Aorta (tissue), 5 donors: ENCODE measurements around the gene HDAC1. TPM values are rescaled to one million over a fixed set of nuclear protein-coding genes. Genes with fewer than 3 reads are reported as not detected.
A peak's percentile ranks its signal among the peaks of the same experiment; 100 is the strongest.
"Not testable (repeated sequence)": the region's sequence is repeated elsewhere in the genome, so short reads cannot be mapped to it uniquely, and the experiment has no call there.

Source experiments
- ATAC-seq: fragments of 200-7000 bp; cut with Tn5 transposase; one replicate; pipeline ENCODE4 v1.9.1; 2022; ENCODE audit warnings: moderate library complexity; ENCODE audit not compliant: low FRiP score
- DNase-seq, 2 donors: peaks; one replicate each; pipeline ENCODE4 v3.0.0-alpha.2; 2020
- H3K27ac ChIP-seq, 2 donors: one replicate each; pipeline ENCODE4 v1.5.1; 2013; ENCODE audit warnings: low read length in 2 of 2, mild to moderate bottlenecking in 2 of 2, moderate library complexity in 2 of 2, control low read depth in 1 of 2, inconsistent platforms in 1 of 2, low read depth in 1 of 2
- H3K27me3 ChIP-seq, 2 donors: one replicate each; pipeline ENCODE4 v1.6.1; 2013; ENCODE audit warnings: control low read depth in 1 of 2, low read length in 1 of 2, mild to moderate bottlenecking in 1 of 2, moderate library complexity in 1 of 2; ENCODE audit not compliant: insufficient read depth in 2 of 2, control insufficient read depth in 1 of 2
- H3K36me3 ChIP-seq, 2 donors: one replicate each; pipeline ENCODE4 v1.6.1; 2013; ENCODE audit warnings: control low read depth in 1 of 2, low read length in 1 of 2, mild to moderate bottlenecking in 1 of 2; ENCODE audit not compliant: insufficient read depth in 2 of 2, control insufficient read depth in 1 of 2
- H3K4me1 ChIP-seq, 2 donors: one replicate each; pipeline ENCODE4 v1.6.1; 2013; ENCODE audit warnings: low read length in 2 of 2, control low read depth in 1 of 2, mild to moderate bottlenecking in 1 of 2, moderate library complexity in 1 of 2; ENCODE audit not compliant: insufficient read depth in 2 of 2, control insufficient read depth in 1 of 2
- H3K4me3 ChIP-seq, 2 donors: one replicate each; pipeline ENCODE4 v1.5.1; 2013; ENCODE audit warnings: low read length in 2 of 2, control low read depth in 1 of 2, mild to moderate bottlenecking in 1 of 2
- H3K9me3 ChIP-seq: one replicate; pipeline ENCODE4 v1.6.1; 2013; ENCODE audit warnings: mild to moderate bottlenecking, low read length; ENCODE audit not compliant: control insufficient read depth
- WGBS, 2 donors: extraction: QIAGEN DNeasy Blood & Tissue Kit; methylation state at CpG; one replicate each; pipeline ENCODE4 v1.1.7; 2013; 5-methylcytosine and 5-hydroxymethylcytosine counted together
- intact Hi-C, 2 donors: fragments of 100-400 bp; cut with DNase I; formaldehyde crosslinking; loops; one replicate each; pipeline versions ENCODE4 v1.14.2 to v1.15.0; 2022
- polyA plus RNA-seq, 2 donors: library from polyadenylated mRNA; stranded (reverse); fragments of 200-250 nt; gene quantifications; one replicate each; pipeline ENCODE4 v1.2.3, GENCODE V29; 2013
- total RNA-seq, 2 donors: library from RNA; stranded (reverse); fragmentation: NEBNext Ultra II Directional; extraction: Animal tissue kit (Norgen Biotek cat#: 25700); gene quantifications; one replicate each; pipeline ENCODE4 v1.2.1, GENCODE V29; 2021
- donor health status: healthy with polysubstance abuse.
- donor health status: Bipolar disorder and iron deficiency.
- donor health status: DM: no; HTN: no; CAD: no.
- donor health status: DM: no; HTN: no; CAD: no.
- donor health status: DM: yes; HTN: yes; CAD: no.

The HDAC1 gene
- total and polyA plus RNA-seq, 4 donors = 37.2 to 65.5 (median 51.7) TPM

DNA sequence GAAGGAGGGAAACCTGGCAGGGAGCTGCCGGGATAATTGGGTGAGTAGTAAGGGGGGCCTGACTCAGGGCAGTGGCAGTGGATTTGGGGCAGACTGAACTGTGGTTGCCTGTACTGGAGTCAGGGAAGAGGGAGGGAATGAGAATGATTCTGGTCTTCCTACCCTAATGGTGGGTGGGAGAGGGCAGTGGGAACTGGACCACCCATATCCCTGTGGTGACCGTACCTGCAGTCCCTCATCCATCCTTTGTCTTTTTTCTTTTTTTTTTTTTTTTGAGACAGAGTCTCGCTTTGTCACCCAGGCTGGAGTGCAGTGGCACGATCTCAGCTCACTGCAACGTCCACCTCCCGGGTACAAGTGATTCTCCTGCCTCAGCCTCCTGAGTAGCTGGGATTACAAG is 63.9 kb downstream of the HDAC1 start:
- H3K4me1 ChIP-seq, H3K4me3 ChIP-seq, ATAC-seq, H3K27ac ChIP-seq, H3K9me3 ChIP-seq, DNase-seq, H3K36me3 ChIP-seq, H3K27me3 ChIP-seq, intact Hi-C loops: not testable (repeated sequence)
- WGBS, 2 donors = 90 to 94% methylated on average over 6 of the region's 6 CpGs

- ATAC-seq = no peak
- Histone ChIP-seq H3K36me3 (no peaks in the 10 kb centered on the region), H3K4me1 (no peaks in the 10 kb centered on the region), H3K27ac (no peak overlapping the region), H3K27me3 (no peaks in the 10 kb centered on the region), H3K4me3 (no peak overlapping the region), H3K9me3 (no peaks in the 10 kb centered on the region)
- 93 to 96% methylated on average over 1 of the region's 1 CpG for WGBS, 2 donors
- intact Hi-C loops = no loop called here
- DNase-seq = no peak
These were observed 64.6 kb downstream of the HDAC1 start for GRCh38 chr1:32356478-32356877.

DNA sequence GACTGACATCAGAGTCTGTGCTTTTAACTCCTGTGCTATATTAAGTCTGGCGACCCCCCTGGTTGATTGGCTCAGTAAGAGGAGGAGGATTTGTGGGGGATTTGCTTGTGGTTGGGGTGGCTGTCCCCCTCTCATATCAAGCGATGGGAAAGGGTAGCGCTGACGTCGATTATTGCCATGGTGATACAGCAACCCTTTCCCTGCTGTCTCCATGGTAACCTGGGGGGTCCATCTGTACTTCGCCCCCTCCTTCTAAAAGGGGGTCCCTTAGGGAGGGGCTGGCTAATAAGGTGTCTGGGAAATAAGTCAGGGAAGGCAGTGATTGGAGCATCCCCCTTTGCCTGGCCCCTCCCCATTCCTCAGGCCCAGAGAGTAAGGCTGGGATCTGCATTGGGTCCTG is 65.7 kb downstream of the HDAC1 start:
- 63 to 65% methylated on average over 6 of the region's 6 CpGs for WGBS, 2 donors
- no peak for DNase-seq
- no peaks in the 10 kb centered on the region for H3K36me3 ChIP-seq
- no peaks in the 10 kb centered on the region for H3K4me1 ChIP-seq
- ATAC-seq = no peak
- intact Hi-C loops = no loop called here
- no peaks in the 10 kb centered on the region for H3K9me3 ChIP-seq
- H3K27ac ChIP-seq = no peak overlapping the region
- H3K4me3 ChIP-seq = no peak overlapping the region
- no peaks in the 10 kb centered on the region for H3K27me3 ChIP-seq

DNA sequence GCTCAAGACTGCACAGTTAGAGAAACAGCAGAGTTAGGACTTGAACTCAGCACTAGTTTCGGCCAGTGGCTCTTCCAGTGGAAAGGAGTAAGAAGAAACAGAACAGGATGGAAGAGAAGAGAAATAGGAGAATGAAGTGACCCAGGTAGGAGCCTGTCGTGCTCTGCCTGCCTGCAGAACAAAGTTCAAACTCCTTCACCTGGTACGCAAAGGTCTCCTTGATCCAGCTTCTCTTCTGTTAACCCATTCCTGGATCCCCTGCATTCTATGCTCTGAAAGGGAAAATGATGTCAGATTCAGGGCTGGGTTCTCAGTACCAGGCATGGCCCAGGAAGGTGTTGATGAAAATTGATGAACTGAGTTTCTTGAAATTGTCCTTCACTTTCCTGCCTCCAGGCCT is 66.6 kb downstream of the HDAC1 start:
- H3K4me3 ChIP-seq = no peak overlapping the region
- no peak for DNase-seq
- ATAC-seq = no peak
- H3K4me1 ChIP-seq = no peaks in the 10 kb centered on the region
- no peaks in the 10 kb centered on the region for H3K36me3 ChIP-seq
- intact Hi-C loops = no loop called here
- no peaks in the 10 kb centered on the region for H3K27me3 ChIP-seq
- H3K9me3 ChIP-seq = no peaks in the 10 kb centered on the region
- WGBS, 2 donors = 84 to 85% methylated on average over 3 of the region's 3 CpGs
- no peak overlapping the region for H3K27ac ChIP-seq

GRCh38 chr1:32361308-32361673 is 69.4 kb downstream of the HDAC1 start:
- Histone ChIP-seq H3K36me3 (peaks cover 0 to 3% of the 10 kb centered on the region in 2 donors), H3K27ac (no peak overlapping the region), H3K27me3 (no peaks in the 10 kb centered on the region), H3K4me3 (no peak overlapping the region), H3K4me1 (no peaks in the 10 kb centered on the region), H3K9me3 (no peaks in the 10 kb centered on the region)
- intact Hi-C loops = no loop called here
- 57 to 60% methylated on average over 34 to 35 of the region's 35 CpGs for WGBS, 2 donors
- DNase-seq = no peak
- ATAC-seq = no peak

DNA sequence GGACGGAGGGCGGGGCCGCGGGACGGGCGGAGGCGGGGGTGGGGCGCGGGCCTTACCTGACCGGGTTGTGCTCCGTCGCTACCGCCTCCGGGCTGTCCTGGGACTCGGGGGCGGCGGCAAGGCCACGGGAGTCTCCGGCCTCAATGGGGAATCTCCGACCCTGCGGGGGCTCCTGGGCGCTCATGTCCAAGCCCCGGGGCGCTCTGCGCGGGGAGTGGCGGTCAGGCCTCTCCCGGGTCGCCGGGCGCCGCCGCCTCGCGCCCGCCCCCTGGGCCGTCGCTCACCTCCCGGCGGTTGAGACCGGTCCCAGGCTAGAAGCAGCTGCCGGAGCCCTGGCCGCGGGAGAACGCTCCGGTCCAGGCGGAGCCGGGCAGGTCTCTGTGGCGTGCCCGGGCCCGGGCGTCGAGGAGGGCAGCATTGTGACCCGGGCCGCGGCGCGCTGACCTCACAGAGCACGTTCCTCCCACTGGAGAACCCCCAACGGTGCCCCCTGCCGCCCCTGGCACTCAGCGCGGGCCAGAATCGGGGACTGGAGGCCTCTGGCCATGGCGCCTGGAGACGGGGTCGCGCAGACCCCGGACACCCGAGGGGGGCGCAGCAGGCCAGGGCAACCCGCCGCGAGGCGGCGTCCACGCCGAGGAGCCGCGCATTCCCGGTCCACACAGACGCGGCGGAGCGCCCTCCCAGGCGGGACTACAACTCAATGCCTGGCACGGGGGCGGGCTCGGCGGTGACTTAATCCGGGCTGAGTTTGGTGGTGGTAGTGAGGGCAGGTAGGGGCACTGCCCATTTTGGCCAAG is 70.0 kb downstream of the HDAC1 start:
- DNase-seq (peak; percentile 71 to 92), ATAC-seq (peak; percentile 76)
- Histone ChIP-seq H3K9me3 (no peaks in the 10 kb centered on the region), H3K27me3 (no peaks in the 10 kb centered on the region), H3K4me3 (peak overlapping the region in 1 of 2 donors; percentile 10), H3K36me3 (peaks cover 2 to 3% of the 10 kb centered on the region in 2 donors), H3K27ac (no peak overlapping the region), H3K4me1 (no peaks in the 10 kb centered on the region)
- intact Hi-C loops = no loop called here
- WGBS, 2 donors = 0 to 2% methylated on average over 80 to 91 of the region's 91 CpGs

GRCh38 chr1:32362474-32363313 is 70.8 kb downstream of the HDAC1 start, which contains the start of the genes FAM229A and TSSK3:
Gene FAM229A (minus strand): TSS chr1:32362485. CDS start chr1:32362091, 394 bp downstream.
Gene TSSK3 (plus strand): TSS chr1:32362539. CDS start chr1:32362702, 163 bp downstream.
- Histone ChIP-seq H3K9me3 (no peaks in the 10 kb centered on the region), H3K27me3 (no peaks in the 10 kb centered on the region), H3K4me3 (peak within 1 kb of the TSS in 1 of 2 donors; percentile 10), H3K4me1 (no peaks in the 10 kb centered on the region), H3K27ac (no peak within 1 kb of the TSS), H3K36me3 (peaks cover 2 to 6% of the 10 kb centered on the region in 2 donors)
- WGBS, 2 donors = 46 to 51% methylated on average over 17 of the region's 17 CpGs
- peak; percentile 7 for ATAC-seq
- peak in 1 of 2 donors; percentile 80 for DNase-seq
- intact Hi-C loops = no loop called here

GRCh38 chr1:32363713-32364112 is 71.8 kb downstream of the HDAC1 start:
- ATAC-seq = no peak
- H3K36me3 ChIP-seq = peaks cover 2 to 9% of the 10 kb centered on the region in 2 donors
- 92 to 94% methylated on average over 12 of the region's 12 CpGs for WGBS, 2 donors

More at GRCh38 chr1:32363713-32364112, 71.8 kb downstream of the HDAC1 start:
- no peaks in the 10 kb centered on the region for H3K27me3 ChIP-seq
- no peak overlapping the region for H3K27ac ChIP-seq
- no peak for DNase-seq
- no peaks in the 10 kb centered on the region for H3K4me1 ChIP-seq
- no peaks in the 10 kb centered on the region for H3K9me3 ChIP-seq
- no peak overlapping the region for H3K4me3 ChIP-seq
- intact Hi-C loops = no loop called here
